GM12878 (cell line): Measurements from ENCODE around the gene NEMF. TPM values are rescaled to one million over a fixed set of nuclear protein-coding genes. Genes with fewer than 3 reads are reported as not detected.

Experiments used
- BMI1 ChIP-seq: fragments of 450-650 bp; IDR thresholded peaks from 2 replicates; pipeline ENCODE4 v1.6.1; 2016; ENCODE audit warnings: mild to moderate bottlenecking, moderate library complexity, borderline replicate concordance
- CHD1 ChIP-seq: IDR thresholded peaks from 2 replicates; pipeline ENCODE4 v1.6.1; 2012; ENCODE audit warnings: low read depth, low read length, improper control_type of control experiment
- CUX1 ChIP-seq: IDR thresholded peaks from 2 replicates; pipeline ENCODE4 v1.6.1; 2012; ENCODE audit warnings: improper control_type of control experiment, low read depth, low read length; ENCODE audit not compliant: insufficient replicate concordance
- E2F4 ChIP-seq: IDR thresholded peaks from 2 replicates; pipeline ENCODE4 v1.6.1; 2012; ENCODE audit warnings: low read depth, low read length, improper control_type of control experiment
- E4F1 ChIP-seq: fragments of 450-650 bp; IDR thresholded peaks from 2 replicates; pipeline ENCODE4 v1.6.1; 2018; ENCODE audit warnings: borderline replicate concordance, mild to moderate bottlenecking; ENCODE audit not compliant: partially characterized antibody
- HDAC2 ChIP-seq: fragments of 200-600 bp; sonication (generic); IDR thresholded peaks from 2 replicates; pipeline ENCODE4 v1.6.1; 2017
- MXI1 ChIP-seq: fragments of 150-350 bp; IDR thresholded peaks from 2 replicates; pipeline ENCODE4 v1.6.1; 2011; ENCODE audit warnings: low read depth, mild to moderate bottlenecking, inconsistent platforms, low read length, improper control_type of control experiment
- NR2C2 ChIP-seq: IDR thresholded peaks from 2 replicates; pipeline ENCODE4 v1.6.1; 2011; ENCODE audit warnings: borderline replicate concordance, low read depth; ENCODE audit not compliant: control insufficient read depth, insufficient read length
- RAD21 ChIP-seq: IDR thresholded peaks from 2 replicates; pipeline ENCODE4 v1.6.1; 2011; ENCODE audit warnings: mild to moderate bottlenecking, low read depth, low read length, moderate library complexity; ENCODE audit not compliant: insufficient read depth
- SIN3A ChIP-seq: IDR thresholded peaks from 2 replicates; pipeline ENCODE4 v1.6.1; 2012; ENCODE audit warnings: low read depth, low read length, improper control_type of control experiment
- TCF7 ChIP-seq: IDR thresholded peaks from 2 replicates; pipeline ENCODE4 v1.6.1; 2014; ENCODE audit warnings: antibody characterized with exemption, borderline replicate concordance
- ZBTB11 ChIP-seq: fragments of 450-650 bp; formaldehyde crosslinking; IDR thresholded peaks from 2 replicates; pipeline ENCODE4 v1.5.0; 2022; ENCODE audit warnings: mild to moderate bottlenecking, missing genetic modification characterization
- ZNF217 ChIP-seq: fragments of 450-650 bp; IDR thresholded peaks from 2 replicates; pipeline ENCODE4 v1.6.1; 2017; ENCODE audit warnings: antibody characterized with exemption, mild to moderate bottlenecking
- ZNF24 ChIP-seq: fragments of 450-650 bp; IDR thresholded peaks from 2 replicates; pipeline ENCODE4 v1.6.1; 2017; ENCODE audit warnings: antibody characterized with exemption, mild to moderate bottlenecking
- ZZZ3 ChIP-seq: IDR thresholded peaks from 2 replicates; pipeline ENCODE4 v1.6.1; 2011; ENCODE audit warnings: low read depth; ENCODE audit not compliant: control insufficient read depth, insufficient read length
- polyA plus RNA-seq, 11 experiments: library from polyadenylated mRNA; depleted of rRNA in 4 of 11; unstranded in 6 of 11; stranded (reverse) in 5 of 11; fragments of >200 nt; fragmentation: Nextera tagmentation in 4 of 11; fragmentation: Illumina TruSeq in 1 of 11; extraction: Ambion mirVana in 4 of 11; extraction: Trizol in 1 of 11; gene quantifications; 1 replicate in 1 of 11; 2 replicates in 10 of 11; pipeline versions ENCODE4 v1.2.1 to v1.2.3, GENCODE V29; 2011 to 2016; ENCODE audit warnings: inconsistent platforms in 2 of 11, missing spikeins in 2 of 11, low read depth in 1 of 11
- total RNA-seq, 4 experiments: library from RNA; depleted of rRNA in 3 of 4; stranded (reverse); fragments of >200 nt in 3 of 4; fragmentation: Illumina TruSeq in 1 of 4; extraction: Trizol in 1 of 4; gene quantifications; 2 replicates each; pipeline versions ENCODE4 v1.2.1 to v1.2.3, GENCODE V29; 2013 to 2021

Gene NEMF
- total and polyA plus RNA-seq, 10 of the 15 experiments (the other 5 are each of a cell fraction or from before 2014, with no cell fraction given): 31.5 to 80.1 (median 61.1) TPM

- TF ChIP-seq NR2C2: no peak
- TF ChIP-seq HDAC2: no peak
- TF ChIP-seq RAD21: 0 out of 2 replicates have a peak, but pooled peaks have one; percentile 10
- TF ChIP-seq ZNF217: no peak
- TF ChIP-seq MXI1: no peak; the same call in 1 of the 2 replicates
- TF ChIP-seq E2F4: no peak
- no peak for TF ChIP-seq CUX1
- TF ChIP-seq SIN3A: 0 out of 2 replicates have a peak, but pooled peaks have one; percentile 23
- no peak for TF ChIP-seq TCF7
- 0 out of 2 replicates have a peak, but pooled peaks have one; percentile 70 for TF ChIP-seq CHD1
- TF ChIP-seq BMI1: no peak
- TF ChIP-seq ZZZ3: no peak
- TF ChIP-seq E4F1: no peak
- TF ChIP-seq ZBTB11: 0 out of 2 replicates have a peak, but pooled peaks have one; percentile 6
- no peak for TF ChIP-seq ZNF24
Observed at GRCh38 chr14:49892636-49893308, 40.2 kb upstream of the NEMF start, which contains the start of gene ARF6 (continued).
